Natural killer cell treated with Interleukin-12 subunit alpha and Interleukin-12 subunit beta and Interleukin-15 and Interleukin-18, amount 100 ng/mL, for 72 hours (primary cell): ENCODE data around the gene CDK12. TPM values are rescaled to one million over a fixed set of nuclear protein-coding genes. Genes with fewer than 3 reads are reported as not detected.
"Not testable (repeated sequence)": the region's sequence is repeated elsewhere in the genome, so short reads cannot be mapped to it uniquely, and the experiment has no call there.

ENCODE experiments used
- ATAC-seq, 2 donors: fragments of 150-1000 bp; cut with Tn5 transposase in 1 of 2; sonication (Bioruptor Pico), chemical (Tn5 transposase) in 1 of 2; 2 replicates each; pipeline ENCODE4 v1.10.0; 2021
- DNase-seq: peaks from one replicate; pipeline ENCODE4 v3.0.0; 2022; ENCODE audit warnings: low spot score
- H3K27ac Mint-ChIP-seq, 2 donors: 1 replicate in 1 of 2; 2 replicates in 1 of 2; pipeline ENCODE4 v1.8.0; 2022; ENCODE audit warnings: mixed read lengths in 2 of 2, mild to moderate bottlenecking in 1 of 2, moderate library complexity in 1 of 2
- H3K27me3 Mint-ChIP-seq, 2 donors: 1 replicate in 1 of 2; 2 replicates in 1 of 2; pipeline ENCODE4 v1.8.0; 2022; ENCODE audit warnings: mixed read lengths in 2 of 2
- H3K36me3 Mint-ChIP-seq: one replicate; pipeline ENCODE4 v1.8.0; 2022; ENCODE audit warnings: mixed read lengths
- H3K4me1 Mint-ChIP-seq, 2 donors: 1 replicate in 1 of 2; 2 replicates in 1 of 2; pipeline ENCODE4 v1.8.0; 2022; ENCODE audit warnings: low read depth in 2 of 2, mixed read lengths in 2 of 2, mild to moderate bottlenecking in 1 of 2
- H3K4me3 Mint-ChIP-seq: one replicate; pipeline ENCODE4 v1.8.0; 2022; ENCODE audit warnings: mixed read lengths
- H3K9me3 Mint-ChIP-seq: 2 replicates; pipeline ENCODE4 v1.8.0; 2022; ENCODE audit warnings: mixed read lengths
- total RNA-seq, 2 donors: library from RNA; stranded (reverse); gene quantifications; one replicate each; pipeline ENCODE4 v1.2.3, GENCODE V29; 2022

CDK12 gene
- total RNA-seq, 2 donors from 2014 or later, result 88.5 to 133 TPM

GRCh38 chr17:39525801-39526506, 64.7 kb downstream of the CDK12 start:
- Mint-ChIP-seq H3K9me3 (no peaks in the 10 kb centered on the region), H3K4me1 (peaks cover 0 to 2% of the 10 kb centered on the region in 2 donors), H3K4me3 (no peak overlapping the region), H3K36me3 (peaks cover 17% of the 10 kb centered on the region), H3K27me3 (no peaks in the 10 kb centered on the region), H3K27ac (no peak overlapping the region)
- ATAC-seq, result peak in 1 of 2 donors; percentile 36
- DNase-seq, result no peak

DNA sequence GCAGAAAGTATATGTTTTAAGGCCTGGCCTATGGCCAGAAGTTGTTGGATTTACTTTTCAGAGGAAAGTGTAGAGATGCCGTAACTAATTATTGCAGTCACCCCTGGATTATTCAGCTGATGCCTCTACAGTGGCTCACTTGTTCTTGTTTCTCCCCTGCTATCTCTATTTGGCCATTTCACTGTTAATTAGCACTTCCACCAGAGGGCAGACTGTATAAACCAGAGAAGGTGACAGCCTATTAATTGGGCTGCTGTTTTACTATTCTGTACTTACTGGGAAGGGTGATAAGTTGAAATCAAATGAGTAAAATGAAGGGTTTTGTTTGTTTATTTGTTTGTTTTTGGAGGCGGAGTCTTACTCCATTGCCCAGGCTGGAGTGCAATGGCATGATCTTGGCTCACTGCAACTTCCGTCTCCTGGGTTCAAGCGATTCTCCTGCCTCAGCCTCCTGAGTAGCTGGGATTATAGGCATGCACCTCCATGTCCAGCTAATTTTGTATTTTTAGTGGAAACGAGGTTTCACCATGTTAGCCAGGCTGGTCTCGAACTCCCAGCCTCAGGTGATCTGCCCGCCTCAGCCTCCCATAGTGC, 66.0 kb downstream of the CDK12 start:
- Mint-ChIP-seq H3K27ac (no peak overlapping the region), H3K4me1 (peaks cover 0 to 2% of the 10 kb centered on the region in 2 donors), H3K9me3 (no peaks in the 10 kb centered on the region), H3K36me3 (peaks cover 26% of the 10 kb centered on the region), H3K27me3 (no peaks in the 10 kb centered on the region), H3K4me3 (no peak overlapping the region)
- no peak for ATAC-seq
- DNase-seq, result no peak

- Mint-ChIP-seq H3K9me3 (no peaks in the 10 kb centered on the region), H3K27ac (no peak overlapping the region), H3K36me3 (peaks cover 19% of the 10 kb centered on the region), H3K4me1 (peaks cover 0 to 2% of the 10 kb centered on the region in 2 donors), H3K27me3 (no peaks in the 10 kb centered on the region), H3K4me3 (no peak overlapping the region)
- DNase-seq, result no peak
- ATAC-seq, result no peak
Measured at GRCh38 chr17:39529455-39529854, 68.2 kb downstream of the CDK12 start.

GRCh38 chr17:39530513-39530912, 69.2 kb downstream of the CDK12 start:
- Mint-ChIP-seq H3K4me1 (peaks cover 0 to 2% of the 10 kb centered on the region in 2 donors), H3K4me3 (no peak overlapping the region), H3K9me3 (no peaks in the 10 kb centered on the region), H3K36me3 (peaks cover 15% of the 10 kb centered on the region), H3K27me3 (no peaks in the 10 kb centered on the region), H3K27ac (no peak overlapping the region)
- ATAC-seq (no peak), DNase-seq (no peak)

DNA sequence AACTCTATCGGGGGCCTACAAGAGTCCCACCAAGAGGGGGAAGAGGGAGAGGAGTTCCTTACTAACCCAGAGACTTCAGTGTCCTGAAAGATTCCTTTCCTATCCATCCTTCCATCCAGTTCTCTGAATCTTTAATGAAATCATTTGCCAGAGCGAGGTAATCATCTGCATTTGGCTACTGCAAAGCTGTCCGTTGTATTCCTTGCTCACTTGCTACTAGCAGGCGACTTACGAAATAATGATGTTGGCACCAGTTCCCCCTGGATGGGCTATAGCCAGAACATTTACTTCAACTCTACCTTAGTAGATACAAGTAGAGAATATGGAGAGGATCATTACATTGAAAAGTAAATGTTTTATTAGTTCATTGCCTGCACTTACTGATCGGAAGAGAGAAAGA, 70.0 kb downstream of the CDK12 start:
- Mint-ChIP-seq H3K9me3 (no peaks in the 10 kb centered on the region), H3K27ac (no peak overlapping the region), H3K36me3 (peaks cover 15% of the 10 kb centered on the region), H3K4me3 (no peak overlapping the region), H3K4me1 (peaks cover 3% of the 10 kb centered on the region in 2 donors), H3K27me3 (no peaks in the 10 kb centered on the region)
- DNase-seq (no peak), ATAC-seq (no peak)

DNA sequence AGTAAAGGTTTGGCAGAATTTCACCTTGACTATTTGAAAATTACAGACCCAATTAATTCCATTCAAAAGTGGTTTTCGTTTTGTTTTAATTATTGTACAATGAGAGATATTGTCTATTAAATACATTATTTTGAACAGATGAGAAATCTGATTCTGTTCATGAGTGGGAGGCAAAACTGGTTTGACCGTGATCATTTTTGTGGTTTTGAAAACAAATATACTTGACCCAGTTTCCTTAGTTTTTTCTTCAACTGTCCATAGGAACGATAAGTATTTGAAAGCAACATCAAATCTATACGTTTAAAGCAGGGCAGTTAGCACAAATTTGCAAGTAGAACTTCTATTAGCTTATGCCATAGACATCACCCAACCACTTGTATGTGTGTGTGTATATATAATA, 72.6 kb downstream of the CDK12 start:
- DNase-seq (no peak), ATAC-seq (no peak)
- Mint-ChIP-seq H3K4me1 (peaks cover 12 to 16% of the 10 kb centered on the region in 2 donors), H3K36me3 (peaks cover 9% of the 10 kb centered on the region), H3K27me3 (no peaks in the 10 kb centered on the region), H3K27ac (no peak overlapping the region), H3K4me3 (no peak overlapping the region), H3K9me3 (no peaks in the 10 kb centered on the region)

- DNase-seq (no peak), ATAC-seq (no peak)
- Mint-ChIP-seq H3K27me3 (no peaks in the 10 kb centered on the region), H3K27ac (no peak overlapping the region), H3K9me3 (no peaks in the 10 kb centered on the region), H3K4me1 (peaks cover 20 to 26% of the 10 kb centered on the region in 2 donors), H3K4me3 (no peak overlapping the region), H3K36me3 (peaks cover 9% of the 10 kb centered on the region)
Measured at GRCh38 chr17:39534768-39535405, 73.6 kb downstream of the CDK12 start.

- no peak overlapping the region for H3K27ac Mint-ChIP-seq
- ATAC-seq, result no peak
Measured at GRCh38 chr17:39536468-39536867, 75.2 kb downstream of the CDK12 start.

GRCh38 chr17:39537364-39537763, 76.1 kb downstream of the CDK12 start:
- H3K27ac Mint-ChIP-seq, ATAC-seq, H3K4me3 Mint-ChIP-seq, H3K36me3 Mint-ChIP-seq, H3K9me3 Mint-ChIP-seq, DNase-seq, H3K27me3 Mint-ChIP-seq: not testable (repeated sequence)
- peaks cover 21 to 26% of the 10 kb centered on the region in 2 donors for H3K4me1 Mint-ChIP-seq

More at GRCh38 chr17:39536468-39536867, 75.2 kb downstream of the CDK12 start:
- peaks cover 5% of the 10 kb centered on the region for H3K36me3 Mint-ChIP-seq
- no peak for DNase-seq
- H3K27me3 Mint-ChIP-seq, result no peaks in the 10 kb centered on the region
- peaks cover 21 to 26% of the 10 kb centered on the region in 2 donors for H3K4me1 Mint-ChIP-seq
- no peak overlapping the region for H3K4me3 Mint-ChIP-seq
- H3K9me3 Mint-ChIP-seq, result no peaks in the 10 kb centered on the region

GRCh38 chr17:39538866-39539265, 77.6 kb downstream of the CDK12 start:
- H3K4me3 Mint-ChIP-seq, result no peak overlapping the region
- DNase-seq (no peak), ATAC-seq (peak in 1 of 2 donors; percentile 24)
- no peaks in the 10 kb centered on the region for H3K27me3 Mint-ChIP-seq
- peaks cover 21 to 26% of the 10 kb centered on the region in 2 donors for H3K4me1 Mint-ChIP-seq
- H3K9me3 Mint-ChIP-seq, result no peaks in the 10 kb centered on the region
- H3K27ac Mint-ChIP-seq, result no peak overlapping the region
- no peaks in the 10 kb centered on the region for H3K36me3 Mint-ChIP-seq

DNA sequence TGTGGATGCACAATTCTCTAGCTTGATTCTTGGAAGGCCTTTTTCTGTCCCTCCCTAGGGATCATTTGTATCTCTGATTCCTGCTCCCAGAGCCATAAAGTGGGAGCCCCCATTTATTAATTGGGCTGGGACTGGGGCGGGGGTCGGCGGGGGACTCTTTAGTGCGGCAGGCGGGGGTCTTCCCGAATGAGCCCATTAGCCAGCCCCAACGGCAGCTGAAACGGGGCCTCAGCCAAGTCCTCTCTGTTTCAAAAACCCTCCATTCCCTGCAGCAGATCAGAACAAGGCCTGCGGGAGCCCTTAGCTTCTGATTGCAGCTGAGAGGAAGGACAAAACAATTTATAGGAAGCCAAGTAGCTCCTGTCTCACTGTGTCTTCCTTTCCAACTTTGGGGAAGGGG, 79.3 kb downstream of the CDK12 start:
- no peak for DNase-seq
- Mint-ChIP-seq H3K36me3 (no peaks in the 10 kb centered on the region), H3K27ac (no peak overlapping the region), H3K9me3 (no peaks in the 10 kb centered on the region), H3K27me3 (no peaks in the 10 kb centered on the region), H3K4me3 (no peak overlapping the region), H3K4me1 (peaks cover 21 to 26% of the 10 kb centered on the region in 2 donors)
- no peak for ATAC-seq

GRCh38 chr17:39541652-39542051, 80.4 kb downstream of the CDK12 start:
- Mint-ChIP-seq H3K4me3 (no peak overlapping the region), H3K27me3 (no peaks in the 10 kb centered on the region), H3K4me1 (peaks cover 16 to 19% of the 10 kb centered on the region in 2 donors), H3K36me3 (no peaks in the 10 kb centered on the region), H3K9me3 (no peaks in the 10 kb centered on the region), H3K27ac (no peak overlapping the region)
- DNase-seq (no peak), ATAC-seq (no peak)

- DNase-seq (no peak), ATAC-seq (no peak)
- Mint-ChIP-seq H3K36me3 (no peaks in the 10 kb centered on the region), H3K4me1 (peaks cover 10 to 13% of the 10 kb centered on the region in 2 donors), H3K9me3 (no peaks in the 10 kb centered on the region), H3K27ac (no peak overlapping the region), H3K4me3 (no peak overlapping the region), H3K27me3 (no peaks in the 10 kb centered on the region)
Measured at GRCh38 chr17:39543176-39543575, 81.9 kb downstream of the CDK12 start.

DNA sequence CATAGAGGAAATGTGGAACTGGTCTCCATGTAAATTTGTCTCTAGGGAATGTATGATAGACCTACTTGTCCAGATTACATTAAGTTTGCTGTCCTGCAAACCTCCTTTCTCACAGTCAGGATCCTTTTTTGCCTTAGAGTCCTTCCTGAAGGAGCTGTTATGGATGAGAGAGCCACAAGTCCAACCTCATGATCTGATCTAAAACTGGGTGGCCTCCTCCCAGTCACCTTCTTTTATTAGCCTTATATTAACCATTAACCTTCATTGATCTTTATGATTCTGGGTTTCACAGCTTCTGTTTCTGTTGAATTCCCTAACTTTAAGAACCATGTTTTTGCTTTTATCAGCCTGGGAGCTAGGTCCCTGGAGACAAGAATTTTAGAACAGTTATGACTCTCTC, 82.4 kb downstream of the CDK12 start:
- DNase-seq (no peak), ATAC-seq (no peak)
- Mint-ChIP-seq H3K27ac (no peak overlapping the region), H3K9me3 (no peaks in the 10 kb centered on the region), H3K4me1 (peaks cover 9 to 11% of the 10 kb centered on the region in 2 donors), H3K4me3 (no peak overlapping the region), H3K36me3 (no peaks in the 10 kb centered on the region), H3K27me3 (no peaks in the 10 kb centered on the region)
